Large intestine (tissue), 3 donors: ENCODE measurements around the gene HOXA5. TPM values are rescaled to one million over a fixed set of nuclear protein-coding genes. Genes with fewer than 3 reads are reported as not detected.

Experiments
- DNase-seq, 2 donors: peaks; one replicate each; pipeline versions ENCODE4 v3.0.0 to v3.0.0-alpha.2; 2013
- H3K27ac ChIP-seq: one replicate; pipeline ENCODE4 v1.5.1; 2013; ENCODE audit warnings: low read length
- H3K27me3 ChIP-seq: 2 replicates; pipeline ENCODE4 v1.6.1; 2013; ENCODE audit warnings: low read length; ENCODE audit not compliant: control insufficient read depth, insufficient read depth
- H3K36me3 ChIP-seq: 2 replicates; pipeline ENCODE4 v1.6.1; 2013; ENCODE audit warnings: low read length; ENCODE audit not compliant: control insufficient read depth, insufficient read depth
- H3K4me1 ChIP-seq: one replicate; pipeline ENCODE4 v1.6.1; 2013; ENCODE audit warnings: low read length; ENCODE audit not compliant: control insufficient read depth, insufficient read depth
- H3K4me3 ChIP-seq: one replicate; pipeline ENCODE4 v1.5.1; 2013; ENCODE audit warnings: low read length
- H3K9me3 ChIP-seq: one replicate; pipeline ENCODE4 v1.6.1; 2013; ENCODE audit warnings: mild to moderate bottlenecking, low read depth, low read length, moderate library complexity; ENCODE audit not compliant: control insufficient read depth
- WGBS: methylation state at CpG from one replicate; pipeline ENCODE4 v1.1.5; 2013; ENCODE audit warnings: low lambda C conversion rate; ENCODE audit not compliant: insufficient coverage; 5-methylcytosine and 5-hydroxymethylcytosine counted together
- polyA plus RNA-seq: library from polyadenylated mRNA; unstranded; fragments of 120-200 nt; gene quantifications from one replicate; pipeline ENCODE4 v1.2.1, GENCODE V29; 2013

Gene HOXA5
- polyA plus RNA-seq, 1 donor = 30.3 TPM

GRCh38 chr7:27106901-27107240 is 36.6 kb downstream of the HOXA5 start:
- H3K36me3 ChIP-seq = peaks cover 27% of the 10 kb centered on the region
- H3K27me3 ChIP-seq = peaks cover 17% of the 10 kb centered on the region
- H3K4me1 ChIP-seq = peaks cover 14% of the 10 kb centered on the region
- H3K4me3 ChIP-seq = peak overlapping the region; percentile 3
- WGBS = 66% methylated on average over 5 of the region's 14 CpGs
- DNase-seq = no peak
- peak overlapping the region; percentile 80 for H3K27ac ChIP-seq
- H3K9me3 ChIP-seq = peaks cover 10% of the 10 kb centered on the region

- DNase-seq = no peak
- H3K4me3 ChIP-seq = peak overlapping the region; percentile 3
These were observed 37.1 kb downstream of the HOXA5 start for GRCh38 chr7:27106181-27106900.

GRCh38 chr7:27105301-27106031 is 38.0 kb downstream of the HOXA5 start:
- Histone ChIP-seq H3K4me1 (peaks cover 10% of the 10 kb centered on the region), H3K4me3 (no peak overlapping the region), H3K36me3 (peaks cover 34% of the 10 kb centered on the region), H3K27me3 (peaks cover 29% of the 10 kb centered on the region), H3K27ac (peak overlapping the region; percentile 80), H3K9me3 (peaks cover 9% of the 10 kb centered on the region)
- DNase-seq = no peak
- WGBS = 100% methylated on average over 1 of the region's 13 CpGs

More at GRCh38 chr7:27106181-27106900, 37.1 kb downstream of the HOXA5 start:
- H3K27ac ChIP-seq = peak overlapping the region; percentile 80
- peaks cover 14% of the 10 kb centered on the region for H3K4me1 ChIP-seq
- H3K27me3 ChIP-seq = peaks cover 23% of the 10 kb centered on the region
- WGBS = no CpG with 5 or more reads among the region's 44 CpGs
- H3K9me3 ChIP-seq = peaks cover 10% of the 10 kb centered on the region
- peaks cover 27% of the 10 kb centered on the region for H3K36me3 ChIP-seq

GRCh38 chr7:27104341-27105058 is 39.0 kb downstream of the HOXA5 start:
- peak overlapping the region; percentile 80 for H3K27ac ChIP-seq
- H3K9me3 ChIP-seq = peaks cover 6% of the 10 kb centered on the region
- no peak overlapping the region for H3K4me3 ChIP-seq
- DNase-seq = peak in 1 of 2 donors; percentile 33
- peaks cover 29% of the 10 kb centered on the region for H3K36me3 ChIP-seq
- H3K4me1 ChIP-seq = peaks cover 8% of the 10 kb centered on the region
- 90% methylated on average over 2 of the region's 13 CpGs for WGBS
- H3K27me3 ChIP-seq = peaks cover 29% of the 10 kb centered on the region

GRCh38 chr7:27103489-27104226 is 39.8 kb downstream of the HOXA5 start:
- Histone ChIP-seq H3K9me3 (peaks cover 8% of the 10 kb centered on the region), H3K36me3 (peaks cover 22% of the 10 kb centered on the region), H3K4me3 (peak overlapping the region; percentile 21), H3K4me1 (peaks cover 6% of the 10 kb centered on the region), H3K27ac (peak overlapping the region; percentile 80), H3K27me3 (peaks cover 34% of the 10 kb centered on the region)
- peak in 1 of 2 donors; percentile 39 for DNase-seq
- no CpG with 5 or more reads among the region's 35 CpGs for WGBS

- peak in 1 of 2 donors; percentile 59 for DNase-seq
- H3K27ac ChIP-seq = peak within 1 kb of the TSS; percentile 80
- peaks cover 16% of the 10 kb centered on the region for H3K36me3 ChIP-seq
- H3K27me3 ChIP-seq = peaks cover 41% of the 10 kb centered on the region
- peak within 1 kb of the TSS; percentile 45 for H3K4me3 ChIP-seq
- peaks cover 5% of the 10 kb centered on the region for H3K9me3 ChIP-seq
- 34% methylated on average over 3 of the region's 29 CpGs for WGBS
- peaks cover 10% of the 10 kb centered on the region for H3K4me1 ChIP-seq
These were observed 40.7 kb downstream of the HOXA5 start, which contains the start of gene HOXA2 for GRCh38 chr7:27102581-27103442. Gene HOXA2, minus strand, starts transcription at chr7:27102683. Its CDS starts 183 bp downstream, at chr7:27102500.

- Histone ChIP-seq H3K4me3 (peak overlapping the region; percentile 45), H3K9me3 (peaks cover 5% of the 10 kb centered on the region), H3K27me3 (peaks cover 48% of the 10 kb centered on the region), H3K4me1 (peaks cover 16% of the 10 kb centered on the region), H3K36me3 (peaks cover 12% of the 10 kb centered on the region), H3K27ac (peak overlapping the region; percentile 80)
- DNase-seq = peak in 1 of 2 donors; percentile 64
- no CpG with 5 or more reads among the region's 39 CpGs for WGBS
These were observed 41.4 kb downstream of the HOXA5 start for GRCh38 chr7:27101957-27102580.

- Histone ChIP-seq H3K4me1 (peaks cover 17% of the 10 kb centered on the region), H3K27ac (peak overlapping the region; percentile 80), H3K9me3 (peaks cover 2% of the 10 kb centered on the region), H3K36me3 (peaks cover 12% of the 10 kb centered on the region), H3K27me3 (peaks cover 49% of the 10 kb centered on the region), H3K4me3 (peak overlapping the region; percentile 45)
- DNase-seq = peak in 1 of 2 donors; percentile 62
- 34% methylated on average over 3 of the region's 25 CpGs for WGBS
These were observed 42.1 kb downstream of the HOXA5 start for GRCh38 chr7:27101171-27101956.
